Measurements from ENCODE around the gene SCYGR1.

SCYGR1 gene

GRCh38 chr2:227373389-227373788 is 14.4 kb downstream of the SCYGR1 start:
- Histone ChIP-seq H4K5ac (ENCODE audit: low read length) (no peak overlapping the region), H3K27me3 (ENCODE audit: insufficient read depth, low read length, poor library complexity) (no peaks in the 10 kb centered on the region), H3K23ac (ENCODE audit: low read length) (no peak overlapping the region), H3K79me1 (ENCODE audit: low read length) (no peaks in the 10 kb centered on the region), H3K79me2 (ENCODE audit: control insufficient read depth, insufficient read depth, low read length) (no peaks in the 10 kb centered on the region), H3K27ac (ENCODE audit: low read depth, low read length) (no peak overlapping the region), H3K56ac (ENCODE audit: low read length) (no peak overlapping the region), H3K4ac (ENCODE audit: low read depth, low read length) (no peak overlapping the region), H2AK5ac (ENCODE audit: low read length) (no peak overlapping the region), H2BK5ac (ENCODE audit: low read length) (no peak overlapping the region), H3K18ac (ENCODE audit: low read length) (no peak overlapping the region), H2BK120ac (ENCODE audit: low read depth, low read length) (no peak overlapping the region), H3K4me3 (ENCODE audit: low read length) (no peak overlapping the region), H3K9ac (ENCODE audit: low read length) (no peak overlapping the region), H3K4me1 (ENCODE audit: control insufficient read depth, low read depth, low read length) (no peaks in the 10 kb centered on the region), H4K8ac (ENCODE audit: low read depth, low read length) (no peak overlapping the region), H3K4me2 (ENCODE audit: low read length) (no peak overlapping the region), H3K36me3 (ENCODE audit: control insufficient read depth, insufficient read depth, low read length) (no peaks in the 10 kb centered on the region), H2BK15ac (replicated peaks; ENCODE audit: low read depth) (no peak overlapping the region)
- DNase-seq = no peak
- no CpG with 5 or more reads among the region's 10 CpGs for WGBS (ENCODE audit: extremely low coverage, insufficient coverage, low lambda C conversion rate)

- Histone ChIP-seq H3K4me2 (ENCODE audit: low read length) (no peak overlapping the region), H3K36me3 (ENCODE audit: control insufficient read depth, insufficient read depth, low read length) (no peaks in the 10 kb centered on the region), H3K4me1 (ENCODE audit: control insufficient read depth, low read depth, low read length) (no peaks in the 10 kb centered on the region), H2BK5ac (ENCODE audit: low read length) (no peak overlapping the region), H2BK120ac (ENCODE audit: low read depth, low read length) (no peak overlapping the region), H3K79me2 (ENCODE audit: control insufficient read depth, insufficient read depth, low read length) (no peaks in the 10 kb centered on the region), H3K27me3 (ENCODE audit: insufficient read depth, low read length, poor library complexity) (no peaks in the 10 kb centered on the region), H4K5ac (ENCODE audit: low read length) (no peak overlapping the region), H3K4ac (ENCODE audit: low read depth, low read length) (no peak overlapping the region), H3K4me3 (ENCODE audit: low read length) (no peak overlapping the region), H3K79me1 (ENCODE audit: low read length) (no peaks in the 10 kb centered on the region), H4K8ac (ENCODE audit: low read depth, low read length) (no peak overlapping the region), H2AK5ac (ENCODE audit: low read length) (no peak overlapping the region), H3K56ac (ENCODE audit: low read length) (no peak overlapping the region), H3K27ac (ENCODE audit: low read depth, low read length) (no peak overlapping the region), H2BK15ac (replicated peaks; ENCODE audit: low read depth) (no peak overlapping the region), H3K23ac (ENCODE audit: low read length) (no peak overlapping the region), H3K18ac (ENCODE audit: low read length) (no peak overlapping the region), H3K9ac (ENCODE audit: low read length) (no peak overlapping the region)
- DNase-seq = no peak
- WGBS (ENCODE audit: extremely low coverage, insufficient coverage, low lambda C conversion rate) = no CpG with 5 or more reads among the region's 9 CpGs
These were observed 16.9 kb downstream of the SCYGR1 start for GRCh38 chr2:227370791-227371312.

- Histone ChIP-seq H3K9ac (ENCODE audit: low read length) (no peak overlapping the region), H2BK15ac (replicated peaks; ENCODE audit: low read depth) (no peak overlapping the region), H3K23ac (ENCODE audit: low read length) (no peak overlapping the region), H3K27me3 (ENCODE audit: insufficient read depth, low read length, poor library complexity) (no peaks in the 10 kb centered on the region), H4K8ac (ENCODE audit: low read depth, low read length) (no peak overlapping the region), H3K79me2 (ENCODE audit: control insufficient read depth, insufficient read depth, low read length) (no peaks in the 10 kb centered on the region), H3K56ac (ENCODE audit: low read length) (no peak overlapping the region), H3K18ac (ENCODE audit: low read length) (no peak overlapping the region), H2BK5ac (ENCODE audit: low read length) (no peak overlapping the region), H3K4me3 (ENCODE audit: low read length) (no peak overlapping the region), H3K79me1 (ENCODE audit: low read length) (no peaks in the 10 kb centered on the region), H3K27ac (ENCODE audit: low read depth, low read length) (no peak overlapping the region), H3K36me3 (ENCODE audit: control insufficient read depth, insufficient read depth, low read length) (no peaks in the 10 kb centered on the region), H2AK5ac (ENCODE audit: low read length) (no peak overlapping the region), H3K4me2 (ENCODE audit: low read length) (no peak overlapping the region), H3K4ac (ENCODE audit: low read depth, low read length) (no peak overlapping the region), H2BK120ac (ENCODE audit: low read depth, low read length) (no peak overlapping the region), H4K5ac (ENCODE audit: low read length) (no peak overlapping the region), H3K4me1 (ENCODE audit: control insufficient read depth, low read depth, low read length) (no peaks in the 10 kb centered on the region)
- no CpG with 5 or more reads among the region's 8 CpGs for WGBS (ENCODE audit: extremely low coverage, insufficient coverage, low lambda C conversion rate)
- no peak for DNase-seq
These were observed 17.7 kb downstream of the SCYGR1 start for GRCh38 chr2:227370092-227370491.

GRCh38 chr2:227368574-227368973 is 19.2 kb downstream of the SCYGR1 start:
- H3K18ac ChIP-seq (ENCODE audit: low read length) = no peak overlapping the region
- no peak overlapping the region for H2BK5ac ChIP-seq (ENCODE audit: low read length)
- H2BK120ac ChIP-seq (ENCODE audit: low read depth, low read length) = no peak overlapping the region
- H3K23ac ChIP-seq (ENCODE audit: low read length) = no peak overlapping the region
- no peaks in the 10 kb centered on the region for H3K27me3 ChIP-seq (ENCODE audit: insufficient read depth, low read length, poor library complexity)
- no peak overlapping the region for H3K4ac ChIP-seq (ENCODE audit: low read depth, low read length)
- no peak overlapping the region for H3K4me2 ChIP-seq (ENCODE audit: low read length)
- no peak overlapping the region for H2BK15ac ChIP-seq (replicated peaks; ENCODE audit: low read depth)
- H3K27ac ChIP-seq (ENCODE audit: low read depth, low read length) = no peak overlapping the region
- H3K36me3 ChIP-seq (ENCODE audit: control insufficient read depth, insufficient read depth, low read length) = no peaks in the 10 kb centered on the region
- H3K4me3 ChIP-seq (ENCODE audit: low read length) = no peak overlapping the region
- H4K8ac ChIP-seq (ENCODE audit: low read depth, low read length) = no peak overlapping the region
- no peaks in the 10 kb centered on the region for H3K79me1 ChIP-seq (ENCODE audit: low read length)
- no peaks in the 10 kb centered on the region for H3K4me1 ChIP-seq (ENCODE audit: control insufficient read depth, low read depth, low read length)
- DNase-seq = no peak
- no peak overlapping the region for H3K56ac ChIP-seq (ENCODE audit: low read length)
- H4K5ac ChIP-seq (ENCODE audit: low read length) = no peak overlapping the region
- H2AK5ac ChIP-seq (ENCODE audit: low read length) = no peak overlapping the region
- H3K79me2 ChIP-seq (ENCODE audit: control insufficient read depth, insufficient read depth, low read length) = no peaks in the 10 kb centered on the region
- no peak overlapping the region for H3K9ac ChIP-seq (ENCODE audit: low read length)
- WGBS (ENCODE audit: extremely low coverage, insufficient coverage, low lambda C conversion rate) = no CpG with 5 or more reads among the region's 5 CpGs

- no peak overlapping the region for H3K4me2 ChIP-seq (ENCODE audit: low read length)
- H2BK120ac ChIP-seq (ENCODE audit: low read depth, low read length) = no peak overlapping the region
- H3K4ac ChIP-seq (ENCODE audit: low read depth, low read length) = no peak overlapping the region
- DNase-seq = no peak
- no peak overlapping the region for H3K27ac ChIP-seq (ENCODE audit: low read depth, low read length)
- no peaks in the 10 kb centered on the region for H3K79me2 ChIP-seq (ENCODE audit: control insufficient read depth, insufficient read depth, low read length)
- H3K56ac ChIP-seq (ENCODE audit: low read length) = no peak overlapping the region
- no peaks in the 10 kb centered on the region for H3K4me1 ChIP-seq (ENCODE audit: control insufficient read depth, low read depth, low read length)
- no peak overlapping the region for H3K9ac ChIP-seq (ENCODE audit: low read length)
- H3K23ac ChIP-seq (ENCODE audit: low read length) = no peak overlapping the region
- H2BK5ac ChIP-seq (ENCODE audit: low read length) = no peak overlapping the region
- H3K27me3 ChIP-seq (ENCODE audit: insufficient read depth, low read length, poor library complexity) = no peaks in the 10 kb centered on the region
- H4K8ac ChIP-seq (ENCODE audit: low read depth, low read length) = no peak overlapping the region
- no peak overlapping the region for H2AK5ac ChIP-seq (ENCODE audit: low read length)
- H3K79me1 ChIP-seq (ENCODE audit: low read length) = no peaks in the 10 kb centered on the region
- H3K4me3 ChIP-seq (ENCODE audit: low read length) = no peak overlapping the region
- H2BK15ac ChIP-seq (replicated peaks; ENCODE audit: low read depth) = no peak overlapping the region
- no peak overlapping the region for H3K18ac ChIP-seq (ENCODE audit: low read length)
- WGBS (ENCODE audit: extremely low coverage, insufficient coverage, low lambda C conversion rate) = no CpG with 5 or more reads among the region's 3 CpGs
- H4K5ac ChIP-seq (ENCODE audit: low read length) = no peak overlapping the region
- H3K36me3 ChIP-seq (ENCODE audit: control insufficient read depth, insufficient read depth, low read length) = no peaks in the 10 kb centered on the region
These were observed 20.3 kb downstream of the SCYGR1 start for GRCh38 chr2:227367427-227367795.

- no peak for DNase-seq
- Histone ChIP-seq H3K27me3 (ENCODE audit: insufficient read depth, low read length, poor library complexity) (no peaks in the 10 kb centered on the region), H2BK120ac (ENCODE audit: low read depth, low read length) (no peak overlapping the region), H3K27ac (ENCODE audit: low read depth, low read length) (no peak overlapping the region), H3K79me2 (ENCODE audit: control insufficient read depth, insufficient read depth, low read length) (no peaks in the 10 kb centered on the region), H2BK15ac (replicated peaks; ENCODE audit: low read depth) (no peak overlapping the region), H3K9ac (ENCODE audit: low read length) (no peak overlapping the region), H3K18ac (ENCODE audit: low read length) (no peak overlapping the region), H3K79me1 (ENCODE audit: low read length) (no peaks in the 10 kb centered on the region), H3K4me1 (ENCODE audit: control insufficient read depth, low read depth, low read length) (no peaks in the 10 kb centered on the region), H2AK5ac (ENCODE audit: low read length) (no peak overlapping the region), H3K4me2 (ENCODE audit: low read length) (no peak overlapping the region), H3K4ac (ENCODE audit: low read depth, low read length) (no peak overlapping the region), H4K5ac (ENCODE audit: low read length) (no peak overlapping the region), H4K8ac (ENCODE audit: low read depth, low read length) (no peak overlapping the region), H3K23ac (ENCODE audit: low read length) (no peak overlapping the region), H2BK5ac (ENCODE audit: low read length) (no peak overlapping the region), H3K36me3 (ENCODE audit: control insufficient read depth, insufficient read depth, low read length) (no peaks in the 10 kb centered on the region), H3K56ac (ENCODE audit: low read length) (no peak overlapping the region), H3K4me3 (ENCODE audit: low read length) (no peak overlapping the region)
- no CpG with 5 or more reads among the region's 11 CpGs for WGBS (ENCODE audit: extremely low coverage, insufficient coverage, low lambda C conversion rate)
These were observed 20.9 kb downstream of the SCYGR1 start for GRCh38 chr2:227366769-227367426.
